K562 (cell line): ENCODE measurements around the gene AKT1S1. TPM values are rescaled to one million over a fixed set of nuclear protein-coding genes. Genes with fewer than 3 reads are reported as not detected.

ENCODE experiments used
- CEBPG ChIP-seq, 3 experiments: fragments of 200-800 bp in 1 of 3; sonication (Bioruptor generic) in 1 of 3; sonication (generic) in 1 of 3; formaldehyde crosslinking in 1 of 3; IDR thresholded peaks in 2 of 3; conservative IDR thresholded peaks in 1 of 3; 2 replicates each; pipeline versions ENCODE4 v1.6.1 to v1.8.0; 2016 to 2022; ENCODE audit warnings: missing compliant biosample characterization in 2 of 3, missing genetic modification characterization in 2 of 3, mild to moderate bottlenecking in 1 of 3, missing genetic modification reagents in 1 of 3
- CREBBP ChIP-seq: IDR thresholded peaks from one replicate; pipeline ENCODE4 v1.6.1; 2012; ENCODE audit warnings: low read depth, mild to moderate bottlenecking, control low read depth, inconsistent platforms, low read length
- GTF3C2 ChIP-seq: IDR thresholded peaks from 3 replicates; pipeline ENCODE4 v1.6.1; 2011; ENCODE audit warnings: borderline replicate concordance, mild to moderate bottlenecking, moderate library complexity; ENCODE audit not compliant: insufficient read length; ENCODE audit errors: extremely low read depth
- MGA ChIP-seq: fragments of 450-650 bp; IDR thresholded peaks from 2 replicates; pipeline ENCODE4 v1.6.1; 2016; ENCODE audit warnings: mild to moderate bottlenecking, moderate library complexity
- RCOR1 ChIP-seq, 2 experiments: IDR thresholded peaks; 2 replicates each; pipeline ENCODE4 v1.6.1; 2012; ENCODE audit warnings: low read depth in 2 of 2, low read length in 2 of 2, borderline replicate concordance in 1 of 2, improper control_type of control experiment in 1 of 2
- SRSF1 ChIP-seq: fragments of 200-400 bp; formaldehyde crosslinking; IDR thresholded peaks from 2 replicates; pipeline ENCODE4 v1.6.1; 2017; ENCODE audit warnings: mild to moderate bottlenecking, low read depth, low read length, moderate library complexity
- SRSF7 ChIP-seq: fragments of 200-400 bp; formaldehyde crosslinking; optimal IDR thresholded peaks from 2 replicates; pipeline ENCODE3; 2017; ENCODE audit warnings: mild to moderate bottlenecking, low read depth, low read length
- TFAP4 ChIP-seq: sonication (generic); formaldehyde crosslinking; IDR thresholded peaks from 2 replicates; pipeline ENCODE4 v1.8.0; 2022; ENCODE audit warnings: missing genetic modification reagents, mild to moderate bottlenecking, moderate library complexity, borderline replicate concordance
- ZNF174 ChIP-seq: fragments of 250-450 bp; sonication (Bioruptor Pico); IDR thresholded peaks from 2 replicates; pipeline ENCODE4 v1.4.0; 2020; ENCODE audit warnings: mild to moderate bottlenecking
- ZNF644 ChIP-seq: fragments of 200-800 bp; sonication (Bioruptor generic); IDR thresholded peaks from 2 replicates; pipeline ENCODE4 v1.6.1; 2016; ENCODE audit warnings: low read depth, missing genetic modification characterization, missing compliant biosample characterization
- polyA plus RNA-seq, 8 experiments: library from polyadenylated mRNA; depleted of rRNA in 4 of 8; stranded (reverse) in 5 of 8; unstranded in 3 of 8; fragments of >200 nt; fragmentation: Nextera tagmentation in 2 of 8; fragmentation: Illumina TruSeq in 1 of 8; extraction: Ambion mirVana in 2 of 8; extraction: Trizol in 1 of 8; gene quantifications; 2 replicates each; pipeline versions ENCODE4 v1.2.1 to v1.2.3, GENCODE V29; 2011 to 2014; ENCODE audit warnings: inconsistent platforms in 1 of 8, missing spikeins in 1 of 8
- total RNA-seq, 7 experiments: library from RNA; depleted of rRNA in 6 of 7; stranded (reverse); fragments of >200 nt in 6 of 7; fragmentation: Illumina TruSeq in 2 of 7; extraction: Trizol in 2 of 7; gene quantifications; 2 replicates each; pipeline versions ENCODE4 v1.2.1 to v1.2.3, GENCODE V29; 2011 to 2021; ENCODE audit warnings: low replicate concordance in 1 of 7

The AKT1S1 gene
- total and polyA plus RNA-seq, 9 of the 15 experiments (the other 6 are each of a cell fraction or from before 2014, with no cell fraction given) = 1.2 to 50.3 (median 17.1) TPM

- TF ChIP-seq CEBPG (CRISPR knock-in tag; IDR thresholded peaks at IDR 0.05) = peak; percentile 82
- no peak for TF ChIP-seq CEBPG (tag; conservative IDR thresholded peaks at IDR 0.05 in 1 of 2, IDR thresholded peaks at IDR 0.05 in 1 of 2)
- no peak for TF ChIP-seq SRSF7
- TF ChIP-seq RCOR1 (IDR thresholded peaks at IDR 0.05; ENCODE audit: borderline replicate concordance in 1 of 2, low read depth in 2 of 2, low read length in 2 of 2) = peak in 1 of 2 experiments; percentile 71; a peak in 2 of 4 replicates
- TF ChIP-seq SRSF1 = no peak
- TF ChIP-seq CREBBP = no peak
- peak; percentile 97 for TF ChIP-seq TFAP4 (CRISPR knock-in tag)
- TF ChIP-seq MGA = peak; percentile 100
- no peak for TF ChIP-seq ZNF174 (CRISPR knock-in tag)
- TF ChIP-seq GTF3C2 = no peak
- no peak for TF ChIP-seq ZNF644
Measured at GRCh38 chr19:49889687-49890348, 12.7 kb upstream of the AKT1S1 start (continued).
